ENCODE measurements around the gene EIF3M. TPM values are rescaled to one million over a fixed set of nuclear protein-coding genes. Genes with fewer than 3 reads are reported as not detected.

The EIF3M gene
- total RNA-seq, result 100 to 1,000 TPM; 377 to 389 TPM

DNA sequence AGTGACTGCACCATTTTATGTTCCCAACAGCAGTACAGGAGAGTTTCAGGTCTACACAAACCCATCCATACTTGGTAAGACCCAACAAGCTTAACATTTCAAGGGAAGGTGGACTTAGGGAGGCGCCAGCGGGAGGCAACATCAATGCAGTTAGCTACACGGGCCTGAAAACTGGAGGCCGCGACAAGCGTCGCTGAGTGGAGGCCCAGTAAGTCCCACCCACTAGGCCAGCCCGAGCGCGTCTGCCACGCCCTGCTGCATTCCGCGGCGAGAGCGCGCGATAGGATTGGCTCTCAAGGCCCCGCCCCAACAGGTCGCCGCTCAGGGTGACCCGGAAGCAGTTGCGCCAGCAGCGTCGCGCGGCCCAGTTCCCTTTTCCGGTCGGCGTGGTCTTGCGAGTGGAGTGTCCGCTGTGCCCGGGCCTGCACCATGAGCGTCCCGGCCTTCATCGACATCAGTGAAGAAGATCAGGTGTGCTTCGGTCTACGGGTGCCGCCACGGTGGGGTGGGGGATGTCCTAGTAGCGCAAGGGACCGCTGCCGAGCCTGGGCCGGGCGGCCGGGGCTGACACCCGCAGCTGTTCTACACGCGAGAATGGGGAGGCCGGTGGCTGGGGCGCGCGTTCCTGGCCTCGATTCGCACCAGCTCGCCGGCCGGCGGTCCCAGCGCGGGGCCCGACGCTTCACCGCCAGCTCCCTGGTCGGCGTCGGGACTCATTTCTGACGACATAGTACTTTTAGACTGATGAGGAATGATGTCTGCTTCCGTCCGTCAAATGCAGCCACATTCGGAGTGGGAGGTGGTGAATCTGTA is at the start of gene EIF3M:
EIF3M (plus strand) TSS at position 373 of the 813 bp plus-strand sequence; CDS start at position 430, 57 bp downstream.
- DNase-seq, result peak; percentile 97
- CTCF ChIA-PET, result interaction anchor here (0.6 to 1.1 kb wide), 2 partner anchors 16 to 23 kb away, joined by 3 to 4 read pairs; no protein-coding TSS in a partner anchor
- Mint-ChIP-seq H3K27ac (peak within 1 kb of the TSS; percentile 98), H3K4me1 (ENCODE audit: low read depth) (peaks cover 38% of the 10 kb centered on the region), H3K36me3 (peaks cover 15% of the 10 kb centered on the region), H3K4me3 (peak within 1 kb of the TSS; percentile 97), H3K27me3 (peaks cover 1% of the 10 kb centered on the region), H3K9me3 (no peaks in the 10 kb centered on the region)
- POLR2A ChIA-PET, result interaction anchor here (1.0 to 1.6 kb wide), 3 partner anchors 311 to 578 kb away, joined by 4 to 5 read pairs (median 5); partner anchors contain the start of genes CSTF3 and TCP11L1
- intact Hi-C loops (cut with micrococcal nuclease), result loop anchor here (1.0 to 10.0 kb wide), 12 partner anchors 13 to 1079 kb away; partner anchors contain the start of genes CCDC73, CSTF3, ELP4 and HIPK3

DNA sequence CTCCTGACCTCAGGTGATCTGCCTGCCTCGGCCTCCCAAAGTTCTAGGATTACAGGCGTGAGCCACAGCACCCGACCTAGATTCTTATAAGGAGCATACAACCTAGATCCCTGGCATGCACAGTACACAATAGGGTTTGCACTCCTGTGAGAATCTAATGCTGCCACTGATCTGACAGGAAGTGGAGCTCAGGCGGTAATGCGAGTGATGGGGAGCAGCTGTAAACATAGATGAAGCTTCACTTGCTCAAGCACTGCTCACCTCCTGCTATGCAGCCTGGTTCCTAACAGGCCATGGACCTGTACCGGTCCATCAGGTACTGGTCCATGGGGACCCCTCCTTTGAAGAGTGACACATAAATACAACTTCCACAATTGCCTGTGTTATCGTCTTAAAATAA is 44.8 kb upstream of the EIF3M start:
- POLR2A ChIA-PET, result no interaction called here
- DNase-seq, result no peak
- CTCF ChIA-PET, result no interaction called here
- Mint-ChIP-seq H3K9me3 (no peaks in the 10 kb centered on the region), H3K4me1 (ENCODE audit: low read depth) (no peaks in the 10 kb centered on the region), H3K27ac (no peak overlapping the region), H3K4me3 (no peak overlapping the region), H3K36me3 (no peaks in the 10 kb centered on the region), H3K27me3 (peaks cover 2% of the 10 kb centered on the region)
- intact Hi-C loops (cut with micrococcal nuclease), result no loop called here

DNA sequence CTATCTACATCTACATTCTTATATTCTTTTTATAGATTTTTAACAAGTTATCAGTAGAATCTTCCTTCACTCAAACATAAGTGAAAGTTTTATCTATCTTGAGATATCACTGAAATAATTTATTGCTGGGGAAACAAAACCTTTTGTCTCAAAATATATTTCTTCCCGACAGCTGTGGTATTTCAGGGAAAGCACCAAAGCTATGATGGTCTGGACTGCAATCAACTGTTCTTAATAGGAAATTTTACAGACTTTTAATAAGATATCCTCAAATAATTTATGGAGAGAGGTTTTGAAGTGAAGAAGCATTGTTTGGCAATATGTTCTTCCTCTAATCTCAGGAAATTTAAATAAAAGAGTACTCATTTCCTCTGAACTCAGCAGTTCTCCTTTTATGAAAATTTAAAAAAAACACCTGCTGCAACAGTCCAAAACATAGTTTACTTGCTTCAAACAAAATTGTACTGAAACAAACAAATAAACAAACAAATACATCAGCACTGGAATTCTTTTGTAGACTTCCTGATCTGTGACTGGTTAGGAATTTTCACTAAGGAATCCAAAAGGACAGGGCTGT is 33.9 kb upstream of the EIF3M start:
- no peaks in the 10 kb centered on the region for H3K36me3 Mint-ChIP-seq
- CTCF ChIA-PET, result no interaction called here
- H3K4me1 Mint-ChIP-seq (ENCODE audit: low read depth), result no peaks in the 10 kb centered on the region
- intact Hi-C loops (cut with micrococcal nuclease), result no loop called here
- H3K27me3 Mint-ChIP-seq, result peaks cover 18% of the 10 kb centered on the region
- no peak overlapping the region for H3K4me3 Mint-ChIP-seq
- POLR2A ChIA-PET, result no interaction called here
- no peak overlapping the region for H3K27ac Mint-ChIP-seq
- DNase-seq, result no peak
- no peaks in the 10 kb centered on the region for H3K9me3 Mint-ChIP-seq

DNA sequence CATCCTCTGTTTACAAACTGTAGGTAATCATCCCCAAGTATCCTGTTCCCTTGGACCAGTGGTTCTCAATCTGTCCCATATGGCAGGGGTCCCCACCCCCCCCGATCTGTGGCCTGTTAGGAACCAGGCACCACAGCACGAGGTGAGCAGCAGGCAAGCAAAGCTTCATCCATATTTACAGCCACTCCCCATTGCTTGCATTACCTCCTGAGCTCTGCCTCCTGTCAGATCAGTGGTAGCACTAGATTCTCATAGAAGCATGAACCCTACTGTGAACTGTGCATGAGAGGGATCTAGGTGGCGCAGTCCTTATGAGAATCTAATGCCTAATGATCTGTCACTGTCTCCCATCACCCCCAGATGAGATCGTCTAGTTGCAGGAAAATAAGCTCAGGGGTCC is 33.4 kb upstream of the EIF3M start:
- H3K9me3 Mint-ChIP-seq, result no peaks in the 10 kb centered on the region
- ChIA-PET POLR2A (no interaction called here), CTCF (no interaction called here)
- H3K4me1 Mint-ChIP-seq (ENCODE audit: low read depth), result no peaks in the 10 kb centered on the region
- intact Hi-C loops (cut with micrococcal nuclease), result no loop called here
- peaks cover 19% of the 10 kb centered on the region for H3K27me3 Mint-ChIP-seq
- H3K36me3 Mint-ChIP-seq, result no peaks in the 10 kb centered on the region
- H3K27ac Mint-ChIP-seq, result no peak overlapping the region
- H3K4me3 Mint-ChIP-seq, result no peak overlapping the region
- DNase-seq, result no peak

DNA sequence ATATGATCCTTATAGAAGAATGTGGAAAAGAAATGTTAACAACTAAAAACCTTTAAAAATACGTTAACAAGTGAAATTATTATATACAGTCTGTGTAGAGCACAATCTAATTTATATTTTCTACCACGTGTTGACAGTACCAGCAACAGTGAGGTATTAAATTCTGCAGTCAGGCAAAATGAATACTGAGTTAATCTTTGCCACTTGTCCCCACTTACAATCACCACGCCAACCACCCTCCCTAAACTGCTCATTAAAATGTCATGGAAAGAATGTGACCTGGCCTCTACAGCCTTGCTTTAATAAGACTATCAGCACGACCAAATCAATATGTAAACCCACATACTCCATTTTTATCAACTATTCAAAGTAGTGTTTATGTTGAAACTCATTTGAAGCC is 28.5 kb upstream of the EIF3M start:
- POLR2A ChIA-PET, result no interaction called here
- no peak overlapping the region for H3K27ac Mint-ChIP-seq
- intact Hi-C loops (cut with micrococcal nuclease), result no loop called here

DNA sequence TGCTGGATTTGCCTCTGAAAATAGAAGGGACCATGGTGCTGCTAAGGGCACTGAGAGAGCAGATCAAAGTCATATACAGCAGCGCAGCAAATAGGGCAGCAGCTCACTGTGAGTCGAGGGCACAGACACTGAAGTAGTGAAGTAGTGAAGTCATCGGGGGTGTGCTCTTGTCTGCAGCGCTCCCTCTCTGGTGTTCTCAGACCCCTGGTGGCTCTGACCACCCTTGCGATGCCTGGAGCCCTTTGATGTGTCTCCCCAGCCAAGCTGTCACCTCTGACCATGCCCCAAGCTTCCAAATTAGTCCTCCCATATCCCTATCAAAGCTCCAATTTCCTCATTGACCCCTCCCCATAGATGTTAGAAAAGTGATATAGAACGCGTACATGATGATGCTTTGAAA is 27.7 kb upstream of the EIF3M start:
- Mint-ChIP-seq H3K9me3 (no peaks in the 10 kb centered on the region), H3K27ac (no peak overlapping the region), H3K4me3 (no peak overlapping the region), H3K27me3 (peaks cover 14% of the 10 kb centered on the region), H3K36me3 (no peaks in the 10 kb centered on the region), H3K4me1 (ENCODE audit: low read depth) (no peaks in the 10 kb centered on the region)
- no peak for DNase-seq
- intact Hi-C loops (cut with micrococcal nuclease), result no loop called here
- ChIA-PET CTCF (interaction anchor here (0.6 kb wide), 1 partner anchor 74 kb away, joined by 4 read pairs; no protein-coding TSS in a partner anchor), POLR2A (no interaction called here)

More for the DNA sequence above, 28.5 kb upstream of the EIF3M start:
- no peaks in the 10 kb centered on the region for H3K9me3 Mint-ChIP-seq
- no peaks in the 10 kb centered on the region for H3K4me1 Mint-ChIP-seq (ENCODE audit: low read depth)
- H3K4me3 Mint-ChIP-seq, result no peak overlapping the region
- peaks cover 16% of the 10 kb centered on the region for H3K27me3 Mint-ChIP-seq
- CTCF ChIA-PET, result no interaction called here
- DNase-seq, result no peak
- H3K36me3 Mint-ChIP-seq, result no peaks in the 10 kb centered on the region

DNA sequence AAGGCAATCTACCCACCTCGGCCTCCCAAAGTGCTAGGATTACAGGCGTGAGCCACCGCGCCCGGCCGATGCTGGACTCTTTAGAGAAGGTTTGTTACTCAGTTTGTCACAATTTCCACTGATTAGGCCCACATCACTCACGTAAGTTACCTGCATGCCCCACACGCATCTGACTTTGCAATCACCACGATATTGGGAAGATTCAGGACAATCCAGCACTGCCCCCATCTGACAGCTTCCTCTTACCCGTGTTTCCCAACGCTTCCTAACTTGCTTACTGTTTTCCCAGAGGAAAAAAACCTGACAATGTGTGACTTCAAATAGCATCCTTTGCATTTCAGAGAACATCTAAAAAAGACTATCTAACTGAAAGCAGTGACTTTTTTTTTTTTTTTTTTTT is 21.8 kb upstream of the EIF3M start:
- Mint-ChIP-seq H3K4me3 (no peak overlapping the region), H3K27ac (no peak overlapping the region), H3K36me3 (no peaks in the 10 kb centered on the region), H3K27me3 (no peaks in the 10 kb centered on the region), H3K4me1 (ENCODE audit: low read depth) (peaks cover 4% of the 10 kb centered on the region), H3K9me3 (no peaks in the 10 kb centered on the region)
- intact Hi-C loops (cut with micrococcal nuclease), result no loop called here
- ChIA-PET POLR2A (no interaction called here), CTCF (no interaction called here)
- no peak for DNase-seq

DNA sequence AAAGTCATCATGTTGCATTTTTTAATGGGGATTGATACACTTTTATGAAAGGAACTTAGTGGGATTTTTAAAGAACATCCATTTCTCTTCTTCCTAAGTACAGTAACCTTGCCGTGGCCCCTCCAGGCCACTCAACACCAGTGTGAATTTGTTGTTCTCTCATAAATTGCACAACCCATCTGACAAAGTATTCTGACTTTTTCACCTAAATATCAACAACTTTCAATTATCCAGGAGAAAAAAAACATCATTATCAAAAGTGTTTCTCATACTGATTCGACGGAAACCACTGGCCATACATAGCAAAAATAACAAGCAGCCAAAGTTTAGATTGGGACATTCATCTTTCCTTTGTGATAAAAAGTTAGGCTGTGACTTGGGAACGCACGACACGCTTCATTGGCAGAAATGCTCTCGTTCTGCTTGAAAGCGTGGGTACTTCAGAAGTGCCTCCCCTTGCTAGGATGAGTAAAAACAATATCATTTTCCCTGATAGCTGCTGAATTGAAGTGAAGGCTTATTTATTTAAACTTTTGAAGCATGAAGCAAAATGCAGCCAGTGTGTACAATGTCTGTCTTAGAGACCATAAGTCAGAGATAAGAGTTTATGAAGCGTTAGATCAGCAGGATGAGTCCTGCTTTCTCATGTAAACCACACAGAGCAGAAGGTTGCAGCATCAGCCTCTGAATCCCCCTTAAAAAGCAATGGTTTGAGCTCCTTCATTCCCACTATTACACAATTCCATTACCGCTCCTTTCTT is 20.6 kb upstream of the EIF3M start:
- H3K4me3 Mint-ChIP-seq, result no peak overlapping the region
- intact Hi-C loops (cut with micrococcal nuclease), result no loop called here
- H3K27me3 Mint-ChIP-seq, result peaks cover under 1% of the 10 kb centered on the region
- H3K4me1 Mint-ChIP-seq (ENCODE audit: low read depth), result peaks cover 6% of the 10 kb centered on the region
- POLR2A ChIA-PET, result no interaction called here
- no peaks in the 10 kb centered on the region for H3K36me3 Mint-ChIP-seq
- CTCF ChIA-PET, result no interaction called here
- no peak overlapping the region for H3K27ac Mint-ChIP-seq
- no peaks in the 10 kb centered on the region for H3K9me3 Mint-ChIP-seq
- no peak for DNase-seq

DNA sequence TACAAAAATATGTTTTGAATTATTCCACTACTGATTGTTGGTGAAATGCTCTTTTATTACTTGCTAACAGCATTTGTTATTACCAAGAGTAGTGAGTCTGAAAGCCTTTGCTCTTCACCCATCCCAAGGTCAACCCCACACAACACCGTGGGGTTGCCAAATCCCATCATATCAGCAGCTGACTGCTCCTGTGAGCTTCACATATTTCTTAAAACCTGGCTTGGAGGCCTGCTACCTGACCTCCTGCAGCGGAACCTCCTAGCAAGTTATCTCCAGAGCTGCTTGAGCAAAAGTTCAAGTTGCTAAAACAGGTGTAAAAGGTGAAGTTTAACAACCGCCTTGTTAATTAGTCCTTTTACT is 20.1 kb upstream of the EIF3M start:
- Mint-ChIP-seq H3K27me3 (peaks cover 2% of the 10 kb centered on the region), H3K4me3 (no peak overlapping the region), H3K36me3 (no peaks in the 10 kb centered on the region), H3K4me1 (ENCODE audit: low read depth) (peaks cover 6% of the 10 kb centered on the region), H3K27ac (no peak overlapping the region), H3K9me3 (no peaks in the 10 kb centered on the region)
- CTCF ChIA-PET, result no interaction called here
- POLR2A ChIA-PET, result no interaction called here
- no peak for DNase-seq
- intact Hi-C loops (cut with micrococcal nuclease), result no loop called here

DNA sequence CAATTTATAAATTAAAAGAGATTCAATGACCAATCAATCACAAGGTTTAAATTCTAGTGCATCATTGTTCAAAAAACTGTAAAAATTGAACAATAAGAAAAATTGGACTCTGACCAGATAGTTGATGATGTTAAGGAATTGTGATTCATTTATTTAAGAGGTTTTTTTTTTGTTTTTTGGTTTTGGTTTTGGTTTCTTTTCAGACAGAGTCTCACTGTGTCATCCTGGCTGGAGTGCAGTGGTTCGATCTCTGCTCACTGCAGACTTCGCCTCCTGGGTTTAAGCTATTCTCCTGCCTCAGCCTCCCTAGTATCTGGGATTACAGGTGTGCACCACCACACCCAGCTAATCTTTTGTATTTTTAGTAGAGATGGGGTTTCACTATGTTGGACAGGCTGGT is 17.1 kb upstream of the EIF3M start:
- no peaks in the 10 kb centered on the region for H3K36me3 Mint-ChIP-seq
- ChIA-PET CTCF (no interaction called here), POLR2A (no interaction called here)
- peaks cover 6% of the 10 kb centered on the region for H3K4me1 Mint-ChIP-seq (ENCODE audit: low read depth)
- H3K27ac Mint-ChIP-seq, result no peak overlapping the region
- intact Hi-C loops (cut with micrococcal nuclease), result no loop called here
- H3K4me3 Mint-ChIP-seq, result no peak overlapping the region
- peaks cover 10% of the 10 kb centered on the region for H3K27me3 Mint-ChIP-seq
- H3K9me3 Mint-ChIP-seq, result no peaks in the 10 kb centered on the region
- no peak for DNase-seq

DNA sequence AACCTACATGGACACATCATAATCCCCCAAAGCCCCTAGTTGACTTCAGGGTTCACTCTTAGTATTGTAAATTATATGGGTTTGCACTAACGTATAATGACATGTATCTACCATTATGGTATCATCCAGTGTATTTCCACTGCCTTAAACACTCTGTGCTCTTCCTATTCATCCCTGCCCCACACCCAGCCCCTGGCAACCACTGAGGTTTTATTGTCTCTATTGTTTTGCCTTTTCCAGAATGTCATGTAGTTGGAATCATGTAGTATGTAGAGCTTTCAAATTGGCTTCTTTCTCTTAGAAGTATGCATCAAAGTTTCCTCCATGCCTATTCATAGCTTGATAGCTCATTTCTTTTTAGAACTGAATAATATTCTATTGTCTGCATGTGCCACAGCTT is 16.5 kb upstream of the EIF3M start:
- no peak overlapping the region for H3K27ac Mint-ChIP-seq
- ChIA-PET CTCF (interaction anchor here (0.8 kb wide), 1 partner anchor 17 kb away, joined by 3 read pairs; the partner anchor contains the start of gene EIF3M), POLR2A (no interaction called here)
- H3K4me1 Mint-ChIP-seq (ENCODE audit: low read depth), result peaks cover 6% of the 10 kb centered on the region
- no peak overlapping the region for H3K4me3 Mint-ChIP-seq
- peaks cover 11% of the 10 kb centered on the region for H3K27me3 Mint-ChIP-seq
- intact Hi-C loops (cut with micrococcal nuclease), result no loop called here
- DNase-seq, result no peak
- H3K36me3 Mint-ChIP-seq, result no peaks in the 10 kb centered on the region
- H3K9me3 Mint-ChIP-seq, result no peaks in the 10 kb centered on the region

DNA sequence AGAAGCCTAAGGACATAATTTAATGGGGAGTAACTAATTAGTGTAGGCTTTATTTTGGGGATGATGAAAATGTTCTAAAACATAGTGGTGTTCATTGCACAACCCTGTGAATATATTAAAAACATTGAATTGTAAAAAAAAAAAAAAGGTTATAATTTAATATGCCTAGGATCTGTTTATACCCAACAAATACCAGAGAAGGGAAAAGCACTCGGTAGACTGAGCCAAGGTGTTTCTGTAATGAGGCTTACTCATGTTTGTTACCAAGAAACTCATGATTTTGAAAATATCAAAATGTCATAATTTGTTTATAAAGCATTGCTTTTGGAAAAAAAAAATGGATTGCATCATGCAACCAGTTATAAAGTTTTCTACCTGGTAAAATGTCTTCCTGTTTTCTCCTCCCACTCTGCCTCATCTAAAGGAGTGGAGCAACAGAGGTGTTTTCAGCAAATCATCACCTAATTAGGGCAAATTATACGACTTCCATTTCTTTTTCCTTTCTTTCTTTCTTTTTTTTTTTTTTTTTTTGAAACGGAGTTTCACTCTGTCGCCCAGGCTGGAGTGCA is 14.2 kb upstream of the EIF3M start:
- H3K4me3 Mint-ChIP-seq, result no peak overlapping the region
- H3K27ac Mint-ChIP-seq, result no peak overlapping the region
- peaks cover 11% of the 10 kb centered on the region for H3K27me3 Mint-ChIP-seq
- no peak for DNase-seq
- no peaks in the 10 kb centered on the region for H3K9me3 Mint-ChIP-seq
- H3K36me3 Mint-ChIP-seq, result no peaks in the 10 kb centered on the region
- peaks cover 6% of the 10 kb centered on the region for H3K4me1 Mint-ChIP-seq (ENCODE audit: low read depth)
- intact Hi-C loops (cut with micrococcal nuclease), result no loop called here
- CTCF ChIA-PET, result no interaction called here
- POLR2A ChIA-PET, result no interaction called here
